A549 (cell line): ENCODE measurements around the gene PTOV1. TPM values are rescaled to one million over a fixed set of nuclear protein-coding genes. Genes with fewer than 3 reads are reported as not detected.

Experiments used
- ATAC-seq, 2 experiments: fragments of 200-7000 bp in 1 of 2; fragments of >200 bp in 1 of 2; cut with Nextera tagmentation in 1 of 2; cut with Tn5 transposase in 1 of 2; 3 replicates each; pipeline versions ENCODE4 v1.8.0 to v1.9.1; 2018 to 2020; ENCODE audit warnings: mild to moderate bottlenecking in 1 of 2, moderate library complexity in 1 of 2
- CTCF ChIA-PET: fragments of 300-600 bp; sonication (Branson Sonifier 250); formaldehyde crosslinking; extraction: SDS; loops from one replicate; lab custom pipeline; 2021; ENCODE audit warnings: antibody characterized with exemption, inconsistent platforms; lab: Yijun Ruan, JAX
- POLR2A ChIA-PET: fragments of 350-600 bp; formaldehyde crosslinking; extraction: SDS; loops from one replicate; lab custom pipeline; 2021; ENCODE audit warnings: antibody characterized with exemption, inconsistent platforms; lab: Yijun Ruan, JAX
- DNase-seq, 2 experiments: peaks; one replicate each; pipeline versions ENCODE4 v3.0.0 to v3.0.0-alpha.2; 2011 to 2016; ENCODE audit warnings: low read depth in 1 of 2, low spot score in 1 of 2
- FAIRE-seq: peaks from 2 replicates; lab custom pipeline; 2011; peaks lifted over from hg19 to GRCh38; lab: Jason Lieb, UNC
- H3K27ac ChIP-seq, 2 experiments: fragments of >200 bp; sonication (Bioruptor Twin); formaldehyde crosslinking; 3 replicates each; pipeline ENCODE4 v1.5.1; 2016 to 2017
- H3K4me1 ChIP-seq: fragments of >200 bp; sonication (Bioruptor Twin); formaldehyde crosslinking; 3 replicates; pipeline ENCODE4 v1.6.1; 2016
- H3K4me2 ChIP-seq: fragments of >200 bp; sonication (Bioruptor Twin); formaldehyde crosslinking; 3 replicates; pipeline ENCODE4 v1.6.1; 2016
- H3K4me3 ChIP-seq: fragments of >200 bp; sonication (Bioruptor Twin); formaldehyde crosslinking; 3 replicates; pipeline ENCODE4 v1.5.1; 2016
- H3K9me3 ChIP-seq: fragments of >200 bp; sonication (Bioruptor Twin); formaldehyde crosslinking; 3 replicates; pipeline ENCODE4 v1.6.1; 2016
- BCL3 ChIP-seq: fragments of >200 bp; sonication (Bioruptor Twin); formaldehyde crosslinking; IDR thresholded peaks from 3 replicates; pipeline ENCODE4 v1.6.1; 2016
- BHLHE40 ChIP-seq: IDR thresholded peaks from 2 replicates; pipeline ENCODE4 v1.6.1; 2012; ENCODE audit warnings: low read depth, low read length, inconsistent platforms
- CHD2 ChIP-seq: fragments of 150-350 bp; IDR thresholded peaks from 2 replicates; pipeline ENCODE4 v1.6.1; 2014; ENCODE audit warnings: low read length; ENCODE audit not compliant: partially characterized antibody
- CTCF ChIP-seq: fragments of >200 bp; sonication (Bioruptor Twin); formaldehyde crosslinking; IDR thresholded peaks from 3 replicates; pipeline ENCODE4 v1.5.1; 2016
- E2F6 ChIP-seq: IDR thresholded peaks from 2 replicates; pipeline ENCODE4 v1.6.1; 2012; ENCODE audit warnings: low read depth, borderline replicate concordance
- FOSL2 ChIP-seq, 2 experiments: fragments of 450-650 bp in 1 of 2; fragments of >200 bp in 1 of 2; sonication (Bioruptor Twin) in 1 of 2; formaldehyde crosslinking; IDR thresholded peaks; 2 replicates each; pipeline versions ENCODE4 v1.5.0 to v1.6.1; 2016 to 2020; ENCODE audit warnings: mild to moderate bottlenecking in 1 of 2, moderate library complexity in 1 of 2
- GATA3 ChIP-seq: IDR thresholded peaks from 2 replicates; pipeline ENCODE4 v1.6.1; 2012; ENCODE audit warnings: borderline replicate concordance
- HDAC2 ChIP-seq: fragments of 200-600 bp; sonication (generic); IDR thresholded peaks from 2 replicates; pipeline ENCODE4 v1.6.1; 2016
- JUN ChIP-seq, 2 experiments: fragments of >200 bp; sonication (Bioruptor Twin); formaldehyde crosslinking; IDR thresholded peaks; 2 replicates in 1 of 2; 3 replicates in 1 of 2; pipeline ENCODE4 v1.6.1; 2016 to 2017
- MAX ChIP-seq: IDR thresholded peaks from 2 replicates; pipeline ENCODE4 v1.6.1; 2012
- PBX3 ChIP-seq: IDR thresholded peaks from 2 replicates; pipeline ENCODE4 v1.6.1; 2012
- PHF8 ChIP-seq: fragments of 200-600 bp; sonication (generic); IDR thresholded peaks from 2 replicates; pipeline ENCODE4 v1.6.1; 2016; ENCODE audit warnings: low read depth, mild to moderate bottlenecking, antibody characterized with exemption, moderate library complexity, borderline replicate concordance
- POLR2A ChIP-seq: IDR thresholded peaks from 2 replicates; pipeline ENCODE4 v1.6.1; 2012; ENCODE audit warnings: mild to moderate bottlenecking, low read length
- RFX5 ChIP-seq: fragments of 450-650 bp; IDR thresholded peaks from 2 replicates; pipeline ENCODE4 v1.7.1; 2014; ENCODE audit warnings: antibody characterized with exemption, mild to moderate bottlenecking, moderate library complexity
- TFCP2L1 ChIP-seq: fragments of 250-450 bp; sonication (Bioruptor Pico); IDR thresholded peaks from 2 replicates; pipeline ENCODE4 v1.5.0; 2021; ENCODE audit warnings: mild to moderate bottlenecking
- USF2 ChIP-seq: fragments of 450-650 bp; IDR thresholded peaks from 2 replicates; pipeline ENCODE4 v1.6.1; 2014; ENCODE audit warnings: antibody characterized with exemption
- ZFP36 ChIP-seq: fragments of 450-650 bp; IDR thresholded peaks from 2 replicates; pipeline ENCODE4 v1.6.1; 2014; ENCODE audit warnings: borderline replicate concordance; ENCODE audit not compliant: partially characterized antibody
- ZSCAN20 ChIP-seq: fragments of 250-450 bp; sonication (Bioruptor Pico); IDR thresholded peaks from 2 replicates; pipeline ENCODE4 v1.8.0; 2022; ENCODE audit warnings: mild to moderate bottlenecking, moderate library complexity
- WGBS: methylation state at CpG from one replicate; pipeline ENCODE4 v1.1.6; 2017; ENCODE audit errors: missing lambda C conversion rate; 5-methylcytosine and 5-hydroxymethylcytosine counted together
- polyA minus RNA-seq: library from RNA; depleted of rRNA, polyadenylated mRNA; stranded (reverse); fragments of >200 nt; gene quantifications from 2 replicates; pipeline ENCODE4 v1.2.3, GENCODE V29; 2011; rRNA and poly(A)+ RNA removed
- polyA plus RNA-seq, 4 experiments: library from polyadenylated mRNA; depleted of rRNA in 3 of 4; stranded (reverse); fragments of >200 nt; fragmentation: RNase III in 1 of 4; extraction: RNeasy Plus Mini Kit Qiagen cat#74134 plus additional on column Dnase treatment in 1 of 4; gene quantifications; 2 replicates in 3 of 4; 3 replicates in 1 of 4; pipeline ENCODE4 v1.2.3, GENCODE V29; 2011 to 2017

Gene PTOV1
- polyA plus RNA-seq (2011; rRNA removed) (27.7 and 41.2 TPM in 2 replicates), polyA plus RNA-seq (2017; fragmentation: RNase III; extraction: RNeasy Plus Mini Kit Qiagen cat#74134 plus additional on column Dnase treatment) (119 to 153 TPM (median 147 TPM) in 3 replicates), polyA minus RNA-seq (60.2 and 109 TPM in 2 replicates)
- 111 and 150 TPM in 2 replicates for polyA plus RNA-seq (2012; cell fraction: cytosol; rRNA removed)
- polyA plus RNA-seq (2012; cell fraction: nucleus; rRNA removed), result 235 and 351 TPM in 2 replicates

GRCh38 chr19:49850487-49851342 is at the start of gene PTOV1:
TSS of gene PTOV1 (plus strand) at chr19:49851159.
- CTCF ChIA-PET, result interaction anchor here (0.8 to 1.8 kb wide), 9 partner anchors 9 to 178 kb away, joined by 3 to 7 read pairs (median 4); no protein-coding TSS in a partner anchor
- ATAC-seq, result peak; percentile 76 to 84
- no peaks in the 10 kb centered on the region for H3K9me3 ChIP-seq
- POLR2A ChIA-PET, result interaction anchor here (0.7 to 1.6 kb wide), 14 partner anchors 11 to 209 kb away, joined by 3 to 18 read pairs (median 4); partner anchors contain the start of genes AKT1S1, PNKP, SCAF1 and TBC1D17
- under 1% methylated on average over 44 of the region's 98 CpGs for WGBS
- peak within 1 kb of the TSS; percentile 89 for H3K4me3 ChIP-seq
- TF ChIP-seq HDAC2 (no peak), GATA3 (peak; percentile 85), CTCF (no peak), ZSCAN20 (CRISPR knock-in tag) (no peak), PHF8 (peak; percentile 89), FOSL2 (IDR thresholded peaks at IDR 0.05) (no peak), FOSL2 (CRISPR knock-in tag; IDR thresholded peaks at IDR 0.05) (peak; percentile 4; the same call in 1 of the 2 replicates), POLR2A (peak; percentile 44), JUN (IDR thresholded peaks at IDR 0.05) (peak; percentile 80 to 83; a peak in 3 of 5 replicates), E2F6 (peak; percentile 65), RFX5 (peak; percentile 40; the same call in 1 of the 2 replicates), TFCP2L1 (CRISPR knock-in tag) (0 out of 2 replicates have a peak, but pooled peaks have one; percentile 53), BHLHE40 (peak; percentile 89), BCL3 (0 out of 3 replicates have a peak, but pooled peaks have one; percentile 51), USF2 (0 out of 2 replicates have a peak, but pooled peaks have one; percentile 5), ZFP36 (no peak), PBX3 (peak; percentile 49; the same call in 1 of the 2 replicates), MAX (peak; percentile 66)
- DNase-seq, result peak; percentile 96 to 97
- H3K4me1 ChIP-seq, result peaks cover 17% of the 10 kb centered on the region
- H3K27ac ChIP-seq, result peak within 1 kb of the TSS; percentile 94 to 97
- peak within 1 kb of the TSS; percentile 92 for H3K4me2 ChIP-seq
- no peak for FAIRE-seq

- ATAC-seq (no peak), FAIRE-seq (no peak), DNase-seq (no peak)
- 92% methylated on average over 18 of the region's 32 CpGs for WGBS
- no peaks in the 10 kb centered on the region for H3K9me3 ChIP-seq
- TF ChIP-seq CHD2, result no peak
- POLR2A ChIA-PET, result no interaction called here
- H3K4me3 ChIP-seq, result no peak overlapping the region
- CTCF ChIA-PET, result interaction anchor here (0.6 to 1.6 kb wide), 2 partner anchors 12 to 124 kb away, joined by 3 read pairs; partner anchors contain the start of genes FUZ and PRMT1
- no peak overlapping the region for H3K27ac ChIP-seq
- peaks cover 5% of the 10 kb centered on the region; the same call in 2 of the 3 replicates for H3K4me1 ChIP-seq
- H3K4me2 ChIP-seq, result no peak overlapping the region
Measured at GRCh38 chr19:49801401-49801888, 49.5 kb upstream of the PTOV1 start.
